Testis (tissue), 2 donors: ENCODE measurements around the gene MLXIPL.
"Not testable (repeated sequence)": the region's sequence is repeated elsewhere in the genome, so short reads cannot be mapped to it uniquely, and the experiment has no call there.

Experiments
- POLR2A ChIP-seq: fragments of 450-650 bp; IDR thresholded peaks from one replicate; pipeline ENCODE4 v1.6.1; 2017; ENCODE audit warnings: antibody characterized with exemption, mild to moderate bottlenecking, moderate library complexity
- TF ChIP-seq, protein P1 (sequence below), 3 experiments: fragments of 450-650 bp in 2 of 3; fragments of 200-600 bp in 1 of 3; sonication (generic) in 1 of 3; IDR thresholded peaks; one replicate each; pipeline ENCODE4 v1.5.1; 2016 to 2019; ENCODE audit warnings: antibody characterized with exemption in 3 of 3, mild to moderate bottlenecking in 2 of 3, moderate library complexity in 1 of 3

DNA sequence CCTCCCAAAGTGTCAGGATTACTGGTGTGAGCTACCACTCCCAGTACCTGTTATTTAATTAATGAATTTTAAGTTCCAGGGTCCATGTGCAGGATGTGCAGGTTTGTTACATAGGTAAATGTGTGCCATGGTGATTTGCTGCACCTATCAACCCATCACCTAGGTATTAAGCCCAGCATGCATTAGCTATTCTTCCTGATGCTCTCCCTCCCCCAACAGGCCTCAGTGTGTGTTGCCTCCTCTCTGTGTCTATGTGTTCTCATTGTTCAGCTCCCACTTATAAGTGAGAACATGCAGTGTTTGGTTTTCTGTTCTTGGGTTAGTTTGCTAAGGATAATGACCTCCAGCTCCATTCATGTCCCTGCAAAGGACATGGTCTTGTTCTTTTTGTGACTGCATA is 57.9 kb downstream of the MLXIPL start:
- TF ChIP-seq, protein P1, sequence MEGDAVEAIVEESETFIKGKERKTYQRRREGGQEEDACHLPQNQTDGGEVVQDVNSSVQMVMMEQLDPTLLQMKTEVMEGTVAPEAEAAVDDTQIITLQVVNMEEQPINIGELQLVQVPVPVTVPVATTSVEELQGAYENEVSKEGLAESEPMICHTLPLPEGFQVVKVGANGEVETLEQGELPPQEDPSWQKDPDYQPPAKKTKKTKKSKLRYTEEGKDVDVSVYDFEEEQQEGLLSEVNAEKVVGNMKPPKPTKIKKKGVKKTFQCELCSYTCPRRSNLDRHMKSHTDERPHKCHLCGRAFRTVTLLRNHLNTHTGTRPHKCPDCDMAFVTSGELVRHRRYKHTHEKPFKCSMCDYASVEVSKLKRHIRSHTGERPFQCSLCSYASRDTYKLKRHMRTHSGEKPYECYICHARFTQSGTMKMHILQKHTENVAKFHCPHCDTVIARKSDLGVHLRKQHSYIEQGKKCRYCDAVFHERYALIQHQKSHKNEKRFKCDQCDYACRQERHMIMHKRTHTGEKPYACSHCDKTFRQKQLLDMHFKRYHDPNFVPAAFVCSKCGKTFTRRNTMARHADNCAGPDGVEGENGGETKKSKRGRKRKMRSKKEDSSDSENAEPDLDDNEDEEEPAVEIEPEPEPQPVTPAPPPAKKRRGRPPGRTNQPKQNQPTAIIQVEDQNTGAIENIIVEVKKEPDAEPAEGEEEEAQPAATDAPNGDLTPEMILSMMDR (IDR thresholded peaks at IDR 0.05): not testable (repeated sequence)
- not testable (repeated sequence) for TF ChIP-seq POLR2A
